Testis (tissue), 3 donors: ENCODE measurements around the gene BORA. TPM values are rescaled to one million over a fixed set of nuclear protein-coding genes. Genes with fewer than 3 reads are reported as not detected.
A peak's percentile ranks its signal among the peaks of the same experiment; 100 is the strongest.

ENCODE experiments used
- DNase-seq: peaks from one replicate; pipeline ENCODE4 v3.0.0-alpha.2; 2019
- H3K27ac ChIP-seq, 2 donors: fragments of 200-600 bp; sonication (generic); one replicate each; pipeline ENCODE4 v1.5.1; 2019
- H3K27me3 ChIP-seq: fragments of 200-600 bp; sonication (generic); one replicate; pipeline ENCODE4 v1.5.1; 2019
- H3K36me3 ChIP-seq: fragments of 200-600 bp; sonication (generic); one replicate; pipeline ENCODE4 v1.5.1; 2017; ENCODE audit warnings: low read depth; ENCODE audit errors: missing control alignments
- H3K4me1 ChIP-seq: fragments of 200-600 bp; sonication (generic); one replicate; pipeline ENCODE4 v1.5.1; 2019
- H3K4me3 ChIP-seq, 2 donors: fragments of 200-600 bp; sonication (generic); one replicate each; pipeline ENCODE4 v1.5.1; 2017 to 2019
- H3K9me3 ChIP-seq: fragments of 200-600 bp; sonication (generic); one replicate; pipeline ENCODE4 v1.5.1; 2017
- POLR2A ChIP-seq: fragments of 450-650 bp; IDR thresholded peaks from one replicate; pipeline ENCODE4 v1.6.1; 2017; ENCODE audit warnings: antibody characterized with exemption, mild to moderate bottlenecking, moderate library complexity
- WGBS, 2 donors: methylation state at CpG; one replicate each; pipeline ENCODE4 v1.1.5; 2018; 5-methylcytosine and 5-hydroxymethylcytosine counted together
- intact Hi-C: fragments of 100-400 bp; cut with DNase I; formaldehyde crosslinking; loops from one replicate; pipeline ENCODE4 v1.15.1; 2023; ENCODE audit warnings: low total_unique reads
- polyA plus RNA-seq: library from polyadenylated mRNA; stranded (reverse); fragments of 350-450 nt; fragmentation: Illumina TruSeq; extraction: RNeasy Lipid Tissue Mini Kit (QIAGEN cat#74804); gene quantifications from one replicate; pipeline ENCODE4 v1.2.3, GENCODE V29; 2014; ENCODE audit warnings: low read depth, low replicate concordance; ENCODE audit not compliant: insufficient read depth
- total RNA-seq, 2 donors: library from RNA; depleted of rRNA; stranded (reverse); fragments of >200 nt; gene quantifications; one replicate each; pipeline ENCODE4 v1.2.3, GENCODE V29; 2016
- TF ChIP-seq, protein P1 (sequence below), 3 experiments: fragments of 450-650 bp in 2 of 3; fragments of 200-600 bp in 1 of 3; sonication (generic) in 1 of 3; IDR thresholded peaks; one replicate each; pipeline ENCODE4 v1.5.1; 2016 to 2019; ENCODE audit warnings: antibody characterized with exemption in 3 of 3, mild to moderate bottlenecking in 2 of 3, moderate library complexity in 1 of 3

BORA gene
- total and polyA plus RNA-seq, 3 donors from 2014 or later: 5.7 to 10.2 (median 6.0) TPM

DNA sequence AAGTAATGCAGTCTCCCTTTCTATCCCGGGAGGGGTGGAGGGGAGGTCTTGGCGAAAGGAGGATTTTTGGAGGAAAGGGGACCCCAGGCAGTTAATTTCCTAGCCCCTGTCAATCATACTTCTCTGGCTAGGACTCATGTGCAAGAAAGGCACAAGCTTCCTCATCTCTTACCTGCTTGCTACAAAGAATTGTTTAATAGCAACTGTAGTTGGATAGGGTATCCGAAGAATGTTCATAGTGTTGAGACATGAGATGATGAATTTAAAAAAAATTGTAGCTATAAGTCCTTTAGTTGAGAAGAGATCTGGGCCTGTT lies 525 bp downstream of the BORA start:
- DNase-seq: no peak
- 2 to 4% methylated on average over 3 of the region's 3 CpGs for WGBS, 2 donors
- Histone ChIP-seq H3K4me1 (peaks cover 4% of the 10 kb centered on the region), H3K9me3 (no peaks in the 10 kb centered on the region), H3K27ac (peak overlapping the region in 1 of 2 donors; percentile 54), H3K27me3 (no peaks in the 10 kb centered on the region), H3K4me3 (peak overlapping the region; percentile 73 to 78), H3K36me3 (no peaks in the 10 kb centered on the region)
- TF ChIP-seq, protein P1, sequence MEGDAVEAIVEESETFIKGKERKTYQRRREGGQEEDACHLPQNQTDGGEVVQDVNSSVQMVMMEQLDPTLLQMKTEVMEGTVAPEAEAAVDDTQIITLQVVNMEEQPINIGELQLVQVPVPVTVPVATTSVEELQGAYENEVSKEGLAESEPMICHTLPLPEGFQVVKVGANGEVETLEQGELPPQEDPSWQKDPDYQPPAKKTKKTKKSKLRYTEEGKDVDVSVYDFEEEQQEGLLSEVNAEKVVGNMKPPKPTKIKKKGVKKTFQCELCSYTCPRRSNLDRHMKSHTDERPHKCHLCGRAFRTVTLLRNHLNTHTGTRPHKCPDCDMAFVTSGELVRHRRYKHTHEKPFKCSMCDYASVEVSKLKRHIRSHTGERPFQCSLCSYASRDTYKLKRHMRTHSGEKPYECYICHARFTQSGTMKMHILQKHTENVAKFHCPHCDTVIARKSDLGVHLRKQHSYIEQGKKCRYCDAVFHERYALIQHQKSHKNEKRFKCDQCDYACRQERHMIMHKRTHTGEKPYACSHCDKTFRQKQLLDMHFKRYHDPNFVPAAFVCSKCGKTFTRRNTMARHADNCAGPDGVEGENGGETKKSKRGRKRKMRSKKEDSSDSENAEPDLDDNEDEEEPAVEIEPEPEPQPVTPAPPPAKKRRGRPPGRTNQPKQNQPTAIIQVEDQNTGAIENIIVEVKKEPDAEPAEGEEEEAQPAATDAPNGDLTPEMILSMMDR (IDR thresholded peaks at IDR 0.05): no peak
- no peak for TF ChIP-seq POLR2A
- intact Hi-C loops: no loop called here

DNA sequence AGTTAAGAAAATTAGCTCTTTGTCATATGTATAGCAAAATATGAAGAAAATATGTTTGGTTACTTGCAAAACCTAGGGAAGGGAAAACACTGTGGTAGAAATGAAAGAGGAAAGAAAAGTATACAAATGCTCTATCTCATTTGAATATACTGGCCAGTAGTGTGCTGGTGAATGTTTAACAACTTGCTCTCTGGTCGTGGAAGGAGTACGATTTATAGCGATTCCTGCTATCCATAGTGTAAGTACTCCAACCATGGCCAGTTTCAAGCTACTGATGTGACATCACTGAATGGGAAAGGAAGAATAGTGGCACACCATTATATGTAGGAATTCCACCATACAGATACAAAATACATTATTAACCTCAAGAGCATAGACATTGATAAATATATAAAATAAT lies 9.3 kb downstream of the BORA start:
- no peak for DNase-seq
- intact Hi-C loops: no loop called here
- 91 to 94% methylated on average over 3 of the region's 3 CpGs for WGBS, 2 donors
- H3K9me3 ChIP-seq: no peaks in the 10 kb centered on the region
- H3K36me3 ChIP-seq: no peaks in the 10 kb centered on the region
- TF ChIP-seq POLR2A: no peak
- TF ChIP-seq, protein P1 (IDR thresholded peaks at IDR 0.05): no peak
- no peaks in the 10 kb centered on the region for H3K4me1 ChIP-seq
- H3K4me3 ChIP-seq: no peak overlapping the region
- H3K27me3 ChIP-seq: no peaks in the 10 kb centered on the region
- H3K27ac ChIP-seq: no peak overlapping the region

DNA sequence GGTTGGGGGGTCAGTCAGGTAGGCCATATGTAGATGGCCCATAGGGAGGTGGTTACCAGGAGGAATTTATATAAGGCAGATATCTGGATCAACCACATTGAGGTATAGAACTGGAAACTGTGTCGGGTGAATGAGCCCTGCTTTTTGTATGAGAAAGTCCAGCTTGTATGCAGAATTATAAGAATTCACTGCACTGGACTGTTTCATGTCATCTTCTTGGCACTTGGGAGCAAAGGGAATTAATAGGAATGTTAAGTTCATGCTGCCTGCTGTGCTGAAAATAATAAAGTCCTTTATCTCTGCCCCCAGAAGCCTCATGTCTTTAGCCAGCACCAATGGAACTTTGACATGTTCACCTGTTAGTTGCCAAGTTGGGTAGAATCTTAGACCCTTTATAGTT lies 12.3 kb downstream of the BORA start:
- H3K4me1 ChIP-seq: no peaks in the 10 kb centered on the region
- WGBS, 2 donors: 73 to 79% methylated on average over 1 of the region's 1 CpG
- intact Hi-C loops: no loop called here
- no peak overlapping the region for H3K4me3 ChIP-seq
- no peaks in the 10 kb centered on the region for H3K36me3 ChIP-seq
- TF ChIP-seq, protein P1 (IDR thresholded peaks at IDR 0.05): no peak
- no peak for TF ChIP-seq POLR2A
- no peaks in the 10 kb centered on the region for H3K27me3 ChIP-seq
- H3K9me3 ChIP-seq: no peaks in the 10 kb centered on the region
- H3K27ac ChIP-seq: no peak overlapping the region
- no peak for DNase-seq

DNA sequence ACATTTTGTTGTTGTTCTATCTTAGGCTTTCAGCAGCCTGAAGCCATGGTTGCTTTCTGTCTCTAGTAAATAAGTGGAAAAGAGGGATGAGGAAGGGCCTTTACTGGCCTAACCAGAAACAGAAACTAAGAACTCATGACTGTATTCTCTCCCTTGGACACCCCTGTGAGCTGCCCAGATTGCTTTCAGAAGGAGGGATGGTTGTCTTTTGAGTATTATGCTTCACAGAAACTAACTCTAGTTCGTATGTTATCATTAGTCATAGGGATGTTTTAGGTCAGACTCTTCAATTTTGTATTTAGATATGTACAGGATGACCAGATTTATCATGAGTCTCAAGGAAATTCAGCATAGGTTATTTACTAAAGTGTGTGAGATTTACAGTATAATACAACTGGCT lies 17.5 kb downstream of the BORA start:
- TF ChIP-seq, protein P1 (IDR thresholded peaks at IDR 0.05): no peak
- TF ChIP-seq POLR2A: no peak
- no peak for DNase-seq
- no peaks in the 10 kb centered on the region for H3K4me1 ChIP-seq
- intact Hi-C loops: no loop called here
- H3K36me3 ChIP-seq: no peaks in the 10 kb centered on the region
- 72 to 89% methylated on average over 1 of the region's 1 CpG for WGBS, 2 donors
- no peaks in the 10 kb centered on the region for H3K27me3 ChIP-seq
- no peak overlapping the region for H3K27ac ChIP-seq
- H3K9me3 ChIP-seq: no peaks in the 10 kb centered on the region
- no peak overlapping the region for H3K4me3 ChIP-seq

DNA sequence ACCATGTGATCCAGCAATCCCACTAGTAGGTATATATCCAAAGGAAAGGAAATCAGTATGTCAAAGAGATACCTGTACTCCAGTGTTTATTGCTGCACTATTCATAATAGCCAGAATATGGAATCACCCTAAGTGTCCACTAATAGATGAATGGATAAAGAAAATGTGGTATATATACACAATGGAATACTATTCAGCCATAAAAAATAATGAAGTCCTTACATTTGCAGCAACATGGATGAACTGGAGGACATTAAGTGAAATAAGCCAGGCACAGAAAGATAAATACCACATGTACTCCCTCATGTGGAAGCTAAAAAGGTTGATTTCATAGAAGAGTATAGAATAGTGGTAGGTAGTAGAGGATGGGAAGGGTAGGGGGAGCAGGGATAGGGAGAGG lies 23.5 kb downstream of the BORA start:
- Histone ChIP-seq H3K27me3 (no peaks in the 10 kb centered on the region), H3K9me3 (no peaks in the 10 kb centered on the region), H3K4me3 (no peak overlapping the region), H3K36me3 (no peaks in the 10 kb centered on the region), H3K4me1 (no peaks in the 10 kb centered on the region), H3K27ac (no peak overlapping the region)
- no peak for TF ChIP-seq POLR2A
- TF ChIP-seq, protein P1 (IDR thresholded peaks at IDR 0.05): no peak
- DNase-seq: no peak
- intact Hi-C loops: no loop called here
